T1000 (cell line): ENCODE measurements around the gene NLRP3.
"Not testable (repeated sequence)": the region's sequence is repeated elsewhere in the genome, so short reads cannot be mapped to it uniquely, and the experiment has no call there.

ENCODE experiments used
- DNase-seq: peaks from one replicate; lab custom pipeline; 2025; ENCODE audit warnings: mixed read lengths; lab: John Stamatoyannopoulos, UW

The NLRP3 gene

DNA sequence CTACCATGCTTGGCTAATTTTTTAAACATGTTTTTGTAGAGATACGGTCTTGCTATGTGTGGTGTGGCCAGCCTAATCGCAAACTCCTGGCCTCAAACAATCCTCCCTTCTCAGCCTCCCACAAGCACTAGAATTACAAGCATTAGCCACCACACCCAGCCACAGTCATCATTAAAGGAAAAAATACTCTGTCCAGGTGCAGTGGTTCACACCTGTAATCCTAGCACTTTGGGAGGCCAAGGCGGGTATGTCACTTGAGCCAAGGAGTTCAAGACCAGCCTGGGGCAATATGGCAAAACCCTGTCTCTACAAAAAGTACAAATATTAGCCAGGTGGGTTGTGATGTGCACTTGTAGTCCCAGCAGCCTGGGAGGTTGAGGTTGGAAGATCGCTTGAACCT lies 25.0 kb upstream of the NLRP3 start:
- no peak for DNase-seq

DNA sequence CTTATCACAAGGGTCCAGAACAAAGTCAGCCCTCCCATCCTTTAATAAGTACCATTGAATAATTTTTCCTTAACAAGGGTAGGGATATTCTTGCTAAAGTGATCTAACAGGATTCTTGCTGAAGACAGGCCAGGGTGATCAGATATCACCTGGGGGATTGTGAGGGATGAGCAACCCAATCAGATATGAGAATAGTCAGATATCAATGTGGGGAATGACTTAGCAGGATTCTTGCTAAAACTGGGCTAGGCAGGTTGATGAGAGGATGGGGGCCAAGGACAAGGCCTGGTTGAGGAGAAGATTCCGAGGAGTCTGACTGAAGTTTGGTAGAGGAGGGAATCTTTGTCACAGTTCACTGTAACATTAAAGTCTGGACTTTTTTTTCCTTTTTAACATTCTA lies 23.9 kb upstream of the NLRP3 start:
- no peak for DNase-seq

DNA sequence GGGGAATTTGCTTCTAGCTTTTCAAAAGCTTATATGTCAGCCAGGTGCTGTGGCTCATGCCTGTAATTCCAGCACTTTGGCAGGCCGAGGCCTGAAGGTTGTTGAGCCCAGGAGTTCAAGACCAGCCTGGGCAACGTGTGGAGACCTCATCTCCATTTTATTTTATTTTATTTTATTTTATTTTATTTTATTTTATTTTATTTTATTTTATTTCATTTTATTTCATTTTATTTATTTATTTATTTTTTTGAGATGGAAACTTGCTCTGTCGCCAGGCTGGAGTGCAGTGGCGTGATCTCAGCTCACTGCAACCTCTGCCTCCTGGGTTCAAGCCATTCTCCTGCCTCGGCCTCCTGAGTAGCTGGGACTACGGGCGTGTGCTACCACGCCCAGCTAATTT lies 20.9 kb upstream of the NLRP3 start:
- not testable (repeated sequence) for DNase-seq

DNA sequence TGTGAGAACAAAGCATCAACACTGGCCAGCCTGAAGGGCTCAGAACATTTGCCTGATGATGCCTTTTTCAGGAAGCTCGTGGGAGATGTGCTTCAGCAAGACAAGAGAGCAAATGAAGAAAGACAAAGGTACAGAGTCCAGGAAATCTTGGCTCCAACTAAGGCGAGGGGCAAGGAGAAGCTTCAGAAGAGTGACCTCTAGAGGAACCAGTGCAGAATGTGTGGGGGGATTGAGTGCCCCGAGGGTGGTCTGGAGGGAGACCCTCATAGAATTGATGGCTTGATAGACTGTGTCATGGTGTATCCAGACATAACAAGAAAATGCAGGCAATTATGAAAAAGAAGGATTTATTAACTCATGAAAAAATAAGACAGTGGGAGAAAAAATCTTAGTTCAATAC lies 15.3 kb upstream of the NLRP3 start:
- no peak for DNase-seq

DNA sequence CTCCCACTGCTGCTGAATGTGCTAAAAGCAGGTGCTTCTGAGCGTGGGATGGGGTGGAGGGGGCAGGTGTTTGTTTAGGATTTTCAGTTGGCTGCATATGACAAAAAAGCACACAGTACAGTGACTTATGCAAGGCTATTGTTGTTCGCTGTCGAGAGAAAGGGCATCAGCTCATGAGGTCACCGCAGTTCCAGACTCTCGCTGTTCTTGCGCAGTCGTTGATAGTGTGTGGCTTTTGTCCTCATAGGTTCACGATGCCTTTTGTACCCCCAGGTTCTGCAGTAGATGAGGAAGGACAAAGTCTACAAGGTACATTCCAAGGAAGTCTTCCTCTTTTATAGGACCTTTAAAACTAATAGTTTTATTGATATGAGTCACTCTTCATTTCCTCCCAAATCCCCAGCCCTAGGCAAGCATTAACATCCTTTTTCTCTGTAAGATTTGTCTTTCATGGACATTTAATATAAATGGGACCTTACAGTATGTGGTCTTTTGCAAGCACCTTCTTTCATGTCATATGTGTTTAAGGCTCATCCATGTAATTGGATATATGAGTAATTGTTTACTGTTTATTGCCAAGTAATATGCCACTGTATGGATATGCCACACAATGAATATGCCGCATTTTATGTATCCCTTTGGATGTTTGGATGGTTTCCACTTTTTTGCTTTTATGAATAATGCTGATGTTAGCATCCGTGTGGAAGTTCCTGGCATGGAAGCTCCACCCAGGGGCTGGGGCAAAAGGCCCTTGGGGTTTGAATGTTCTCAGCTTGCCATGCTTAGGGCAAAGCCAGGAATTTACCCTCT lies 14.5 kb upstream of the NLRP3 start:
- peak; percentile 29 for DNase-seq

DNA sequence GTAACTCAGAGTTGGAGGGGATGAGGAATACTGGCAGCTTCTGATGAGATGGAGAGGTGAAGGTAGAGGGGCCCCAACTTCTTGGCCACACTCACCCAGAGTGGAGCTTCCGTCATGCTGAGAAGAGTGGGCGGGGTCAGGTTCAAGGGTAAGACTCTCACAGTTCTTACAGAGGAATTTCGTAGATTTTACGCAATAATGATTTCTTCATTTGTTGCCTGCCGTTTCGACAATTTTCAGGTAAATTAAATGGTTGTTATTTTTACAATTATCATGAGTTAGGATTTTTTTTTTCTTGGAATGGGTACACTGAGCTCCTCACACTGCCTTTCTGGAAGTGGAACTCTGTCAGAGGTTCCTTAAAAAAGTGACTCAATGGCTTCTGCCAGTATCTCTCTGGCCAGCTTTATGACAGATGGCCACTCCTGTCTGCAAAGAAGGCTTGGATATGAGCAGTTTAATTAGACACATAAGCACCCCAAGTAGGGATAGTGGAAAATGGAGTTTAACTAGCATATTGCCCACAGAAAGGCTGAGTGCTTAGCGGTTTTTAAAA lies 13.8 kb upstream of the NLRP3 start:
- DNase-seq, result no peak

DNA sequence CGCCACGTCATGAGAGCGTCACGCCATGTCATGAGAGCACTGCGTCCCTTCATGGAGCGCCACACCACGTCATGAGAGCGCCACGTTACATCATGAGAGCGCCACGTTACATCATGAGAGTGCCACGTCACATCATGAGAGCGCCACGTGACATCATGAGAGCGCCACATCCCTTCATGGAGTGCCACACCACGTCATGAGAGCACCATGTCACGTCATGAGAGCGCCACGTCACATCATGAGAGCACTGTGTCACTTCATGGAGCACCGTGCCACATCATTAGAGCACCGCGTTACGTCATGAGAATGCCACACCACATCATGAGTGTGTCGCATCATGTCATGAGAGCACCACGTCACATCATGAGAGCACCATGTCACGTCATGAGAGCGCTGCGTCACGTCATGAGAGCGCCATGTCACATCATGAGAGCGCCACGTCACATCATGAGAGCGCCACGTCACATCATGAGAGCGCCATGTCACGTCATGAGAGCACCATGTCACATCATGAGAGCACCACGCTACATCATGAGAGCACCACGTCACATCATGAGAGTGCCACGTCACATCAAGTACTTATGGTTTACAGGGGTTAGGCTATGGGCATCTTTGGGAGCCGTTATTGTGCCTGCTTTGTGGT lies 9.8 kb upstream of the NLRP3 start:
- DNase-seq, result no peak

DNA sequence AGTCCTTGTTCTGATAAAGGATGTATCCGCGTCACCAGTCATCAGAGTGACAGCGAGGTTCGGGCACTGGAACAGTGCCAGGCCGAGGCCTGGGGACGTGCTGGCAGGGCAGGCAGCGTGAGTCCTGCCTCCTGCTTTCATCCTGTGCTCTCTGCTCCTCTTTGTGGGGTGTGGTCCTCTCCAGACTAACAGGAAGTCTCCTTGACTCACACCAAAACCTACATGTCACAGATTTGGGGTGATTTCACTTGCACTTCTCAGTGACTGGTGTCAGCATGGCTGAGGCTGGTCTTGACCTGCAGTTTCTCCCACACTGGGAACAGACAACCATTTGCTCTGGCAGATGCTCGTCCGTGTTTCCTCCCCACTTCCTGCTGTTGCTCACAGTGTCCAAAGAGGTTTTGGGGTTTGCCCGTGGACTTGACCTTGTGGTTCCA lies 8.8 kb upstream of the NLRP3 start:
- DNase-seq, result no peak

DNA sequence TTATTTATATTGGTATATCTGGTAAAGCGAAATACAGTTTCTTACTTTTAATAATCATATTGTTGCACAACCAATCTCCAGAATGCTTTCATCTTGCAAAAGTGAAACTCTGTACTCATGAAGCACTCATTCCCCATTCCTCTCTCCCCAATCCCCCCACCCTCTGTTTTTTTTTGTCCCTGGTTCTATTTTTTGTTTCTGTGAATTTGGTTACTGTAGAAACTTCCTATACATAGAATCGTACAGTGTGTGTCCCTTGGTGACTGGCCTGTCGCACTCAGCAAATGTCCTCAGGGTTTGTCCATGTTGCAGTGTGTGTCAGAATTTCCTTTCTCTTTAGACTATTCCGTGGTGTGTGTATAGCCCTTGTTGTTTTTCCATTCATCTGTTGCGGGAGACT lies 7.9 kb upstream of the NLRP3 start:
- DNase-seq, result no peak

DNA sequence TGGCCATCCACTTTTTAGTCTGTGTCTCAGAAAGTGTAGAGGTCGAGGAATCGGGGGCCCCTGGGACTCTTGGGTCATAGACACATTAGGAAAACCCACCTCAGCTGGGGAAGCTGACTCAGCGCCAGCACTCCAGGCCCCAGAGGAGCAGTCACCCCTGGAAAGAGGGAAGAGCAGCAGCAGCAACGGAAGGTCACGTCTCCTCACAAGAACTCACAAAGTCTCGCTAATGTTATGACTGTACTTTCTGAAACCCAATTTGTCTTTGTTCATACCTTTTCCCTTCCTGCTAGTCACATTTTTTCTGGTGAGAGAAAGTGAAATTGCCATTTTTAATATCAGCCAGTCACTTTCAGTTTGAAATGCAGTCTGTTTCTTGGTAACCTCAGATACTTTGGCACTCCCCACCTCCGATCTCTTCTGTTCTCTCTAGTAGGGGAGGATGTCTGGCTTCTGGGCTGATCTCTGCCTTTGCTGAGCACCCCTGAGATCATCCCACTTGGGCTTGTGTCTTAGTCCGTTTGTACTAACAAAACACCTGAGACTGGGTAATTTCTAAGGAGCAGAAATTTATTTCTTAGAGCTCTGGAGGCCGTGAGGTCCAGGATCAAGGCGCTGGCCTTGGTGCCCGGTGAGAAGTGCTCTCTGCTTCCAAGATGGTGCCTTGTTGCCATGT lies 6.0 kb upstream of the NLRP3 start:
- DNase-seq, result no peak

DNA sequence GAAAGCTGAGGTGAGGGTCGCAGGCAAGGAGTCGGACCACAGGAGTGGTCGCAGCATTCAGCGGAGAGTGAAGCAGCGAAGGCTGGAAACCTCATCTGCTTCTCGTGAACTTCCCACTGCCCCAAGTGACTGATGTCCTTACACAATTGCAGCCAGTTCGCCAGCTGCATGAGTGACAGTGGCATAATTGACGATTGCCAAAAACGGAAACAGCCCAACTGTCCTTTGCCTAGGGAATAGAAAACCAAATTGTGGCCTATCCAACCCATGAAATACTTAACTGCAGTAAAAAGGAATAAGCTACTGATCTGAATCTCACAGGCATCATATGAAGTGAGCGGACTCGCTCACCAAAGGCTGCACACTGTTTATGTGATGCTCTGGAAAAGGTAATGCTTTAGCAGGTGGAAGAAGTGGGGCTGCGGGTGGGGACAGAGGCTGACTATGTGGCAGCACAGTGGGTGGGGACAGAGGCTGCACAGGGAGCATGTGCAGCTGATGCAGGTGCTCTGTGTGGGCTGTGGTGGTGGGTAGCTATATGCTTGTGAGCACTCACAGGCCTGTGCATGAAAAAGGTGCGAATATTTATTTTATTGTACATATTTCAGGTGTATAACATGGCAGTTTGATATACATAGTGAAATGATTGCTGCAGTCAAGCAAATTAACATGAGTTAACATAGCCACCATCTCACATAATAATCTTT lies 4.2 kb upstream of the NLRP3 start:
- DNase-seq, result no peak

DNA sequence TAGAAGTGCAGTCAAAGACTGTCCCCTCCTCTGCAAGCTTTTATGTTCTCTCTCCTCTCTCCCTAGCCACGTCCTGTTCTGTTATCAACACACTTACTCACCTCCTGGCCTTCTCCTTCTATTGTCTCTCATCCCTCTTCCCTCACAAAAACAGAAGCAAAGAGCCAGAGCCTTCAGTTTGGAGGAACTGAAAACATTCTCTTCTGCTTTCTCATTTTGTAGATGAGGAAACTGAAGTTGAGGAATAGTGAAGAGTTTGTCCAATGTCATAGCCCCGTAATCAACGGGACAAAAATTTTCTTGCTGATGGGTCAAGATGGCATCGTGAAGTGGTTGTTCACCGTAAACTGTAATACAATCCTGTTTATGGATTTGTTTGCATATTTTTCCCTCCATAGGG lies 1.9 kb downstream of the NLRP3 start:
- DNase-seq, result no peak

DNA sequence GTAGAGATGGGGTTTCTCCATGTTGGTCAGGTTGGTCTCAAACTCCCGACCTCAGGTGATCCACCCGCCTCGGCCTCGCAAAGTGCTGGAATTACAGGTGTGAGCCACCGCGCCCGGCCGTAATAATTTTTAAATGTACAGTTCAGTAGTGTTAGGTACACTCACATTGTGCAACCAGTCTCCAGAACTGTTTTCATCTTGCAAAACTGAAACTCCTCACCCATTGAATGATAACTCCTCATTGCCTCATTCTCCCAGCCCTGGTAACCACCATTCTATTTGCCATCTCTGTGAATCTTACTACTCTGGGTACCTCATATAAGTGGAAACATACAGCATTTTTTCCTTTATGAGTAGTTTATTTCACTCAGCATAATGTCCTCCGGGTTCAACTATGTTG lies 3.4 kb downstream of the NLRP3 start:
- DNase-seq, result no peak

DNA sequence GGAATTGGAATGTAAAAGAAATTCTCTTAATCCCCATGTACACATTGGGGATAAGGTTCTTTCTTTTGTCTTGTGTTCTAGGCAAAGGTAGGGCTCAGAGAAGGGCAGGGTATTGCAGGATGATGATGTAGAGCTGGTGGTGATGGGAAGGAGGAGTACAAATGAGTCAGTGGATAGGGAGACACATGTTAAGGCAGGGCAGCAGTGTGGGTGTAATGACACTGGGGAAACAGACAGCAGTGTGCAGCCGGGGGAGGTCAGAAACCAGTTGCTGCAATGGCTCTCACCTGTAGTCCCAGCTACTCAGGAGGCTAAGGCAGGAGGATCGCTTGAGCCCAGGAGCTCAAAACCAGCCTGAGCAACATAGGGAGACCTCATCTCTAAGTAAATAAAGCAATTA lies 5.1 kb downstream of the NLRP3 start:
- DNase-seq, result no peak

DNA sequence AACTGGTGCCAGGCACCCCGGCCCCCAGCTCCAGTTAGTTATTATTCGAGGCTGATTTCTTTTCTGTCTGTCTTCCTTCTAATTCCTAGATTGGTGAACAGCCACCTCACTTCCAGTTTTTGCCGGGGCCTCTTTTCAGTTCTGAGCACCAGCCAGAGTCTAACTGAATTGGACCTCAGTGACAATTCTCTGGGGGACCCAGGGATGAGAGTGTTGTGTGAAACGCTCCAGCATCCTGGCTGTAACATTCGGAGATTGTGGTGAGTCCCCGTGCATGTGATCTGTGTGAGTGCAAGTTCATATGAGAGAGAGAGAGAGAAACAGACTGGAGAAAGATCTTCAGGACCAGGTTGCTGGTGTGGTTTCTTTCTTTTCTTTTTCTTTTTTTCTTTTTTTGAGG lies 13.5 kb downstream of the NLRP3 start:
- no peak for DNase-seq

DNA sequence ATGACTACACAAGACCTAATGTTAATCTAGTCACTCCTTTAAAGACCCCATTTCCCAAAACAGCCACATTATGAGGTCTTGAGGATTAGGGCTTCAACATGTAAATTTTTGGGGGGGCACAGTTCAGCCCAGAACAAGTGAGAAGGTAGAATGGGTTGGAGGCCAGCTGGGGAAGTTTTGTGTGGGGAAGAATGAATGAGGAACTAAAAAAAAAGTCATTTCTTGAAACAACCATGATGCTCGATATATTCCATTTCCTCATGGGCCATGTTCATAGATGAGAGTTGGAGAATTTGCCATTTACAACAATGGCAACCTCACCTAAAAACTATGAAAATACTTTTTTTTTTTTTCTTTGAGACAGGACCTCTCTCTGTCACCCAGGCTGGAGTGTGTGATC lies 14.5 kb downstream of the NLRP3 start:
- no peak for DNase-seq

DNA sequence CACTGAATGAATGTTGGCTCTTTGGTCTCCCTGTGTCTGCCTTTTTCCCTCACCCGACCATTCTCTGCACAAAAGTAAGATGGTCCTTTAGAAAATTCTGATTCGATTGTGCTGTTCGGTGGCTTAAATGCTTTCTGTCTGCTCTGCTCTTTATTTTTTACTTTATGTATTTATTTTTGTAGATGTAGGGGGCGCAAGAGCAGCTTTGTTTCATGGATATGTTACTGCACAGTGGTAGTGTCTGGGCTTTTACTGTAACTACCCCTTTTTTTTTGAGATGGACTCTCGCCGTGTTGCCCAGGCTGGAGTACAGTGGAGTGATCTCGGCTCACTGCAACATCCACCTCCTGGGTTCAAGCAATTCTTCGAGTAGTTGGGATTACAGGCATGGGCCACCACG lies 15.7 kb downstream of the NLRP3 start:
- DNase-seq, result no peak

DNA sequence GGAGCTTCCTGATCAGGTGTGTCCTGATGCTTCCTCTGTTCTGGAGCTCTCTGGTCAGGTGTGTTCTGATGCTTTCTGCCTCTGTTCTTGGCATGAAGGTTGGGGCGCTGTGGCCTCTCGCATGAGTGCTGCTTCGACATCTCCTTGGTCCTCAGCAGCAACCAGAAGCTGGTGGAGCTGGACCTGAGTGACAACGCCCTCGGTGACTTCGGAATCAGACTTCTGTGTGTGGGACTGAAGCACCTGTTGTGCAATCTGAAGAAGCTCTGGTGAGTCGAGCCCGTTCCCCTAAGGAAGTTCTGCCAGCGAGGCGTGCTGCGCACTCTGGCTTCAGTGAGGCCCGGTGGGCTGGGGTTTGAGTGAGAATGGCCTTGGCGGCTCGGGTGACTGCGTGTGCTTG lies 18.0 kb downstream of the NLRP3 start:
- DNase-seq, result no peak

DNA sequence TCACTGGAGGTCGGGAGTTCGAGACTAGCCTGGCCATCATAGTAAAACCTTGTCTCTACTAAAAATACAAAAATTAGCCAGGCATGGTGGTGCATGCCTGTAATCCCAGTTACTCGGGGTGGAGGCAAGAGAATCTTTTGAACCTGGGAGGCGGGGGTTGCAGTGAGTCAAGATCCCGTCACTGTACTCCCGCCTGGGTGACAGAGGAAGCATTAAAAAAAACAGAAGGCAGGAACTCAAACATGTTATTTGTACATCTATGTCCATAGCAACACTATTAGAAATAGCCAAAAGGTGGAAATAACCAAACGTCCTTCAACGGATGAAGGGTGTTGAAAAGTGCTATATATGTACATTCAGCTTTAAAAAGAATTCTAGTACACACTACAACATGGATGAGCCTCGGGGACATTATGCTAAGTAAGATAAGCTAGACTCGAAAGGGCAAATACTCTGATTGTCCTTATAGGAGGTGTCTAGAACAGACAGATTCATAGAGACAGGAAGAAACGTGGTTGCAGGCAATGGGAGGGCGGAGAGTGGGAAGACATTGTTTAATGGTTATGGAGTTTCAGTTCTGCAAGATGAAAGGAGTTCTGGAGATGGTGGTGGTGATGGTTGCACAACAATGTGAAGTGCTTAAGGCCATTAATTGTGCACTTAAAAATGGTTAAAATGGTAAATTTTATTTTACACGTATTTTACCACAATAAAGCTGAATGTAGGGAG lies 19.2 kb downstream of the NLRP3 start:
- no peak for DNase-seq

DNA sequence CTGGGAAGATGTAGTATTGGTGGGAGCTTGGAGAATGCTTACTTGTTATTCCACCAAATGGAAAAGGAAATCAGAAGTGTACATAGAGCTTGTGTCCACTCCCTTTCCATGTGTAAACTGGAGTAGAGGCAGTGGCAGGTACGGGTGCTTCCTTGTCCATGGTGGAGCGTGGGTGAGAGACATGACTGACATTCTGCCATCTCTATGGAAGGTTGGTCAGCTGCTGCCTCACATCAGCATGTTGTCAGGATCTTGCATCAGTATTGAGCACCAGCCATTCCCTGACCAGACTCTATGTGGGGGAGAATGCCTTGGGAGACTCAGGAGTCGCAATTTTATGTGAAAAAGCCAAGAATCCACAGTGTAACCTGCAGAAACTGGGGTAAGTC lies 19.8 kb downstream of the NLRP3 start:
- no peak for DNase-seq
